ENCODE data around the gene PNPLA2. TPM values are rescaled to one million over a fixed set of nuclear protein-coding genes. Genes with fewer than 3 reads are reported as not detected.

The PNPLA2 gene
- total RNA-seq, 4 donors from 2014 or later, result 58.9 to 93.3 (median 91.7) TPM

GRCh38 chr11:856397-856796 is 37.7 kb downstream of the PNPLA2 start:
- Histone ChIP-seq H3K27me3 (no peaks in the 10 kb centered on the region), H3K9me3 (no peaks in the 10 kb centered on the region), H3K4me1 (peaks cover 0 to 5% of the 10 kb centered on the region in 2 donors), H3K27ac (no peak overlapping the region), H3K4me3 (no peak overlapping the region), H3K36me3 (no peaks in the 10 kb centered on the region)
- DNase-seq (no peak), ATAC-seq (no peak)
- in situ Hi-C loops (cut with MboI; ENCODE audit: low sequenced_read_pairs in 4 of 4) (no loop called here), intact Hi-C loops (cut with DNase I; ENCODE audit: low total_unique reads) (no loop called here)
- TF ChIP-seq CTCF (IDR thresholded peaks at IDR 0.05 in 4 of 5, conservative IDR thresholded peaks at IDR 0.05 in 1 of 5), result no peak
- TF ChIP-seq POLR2A (IDR thresholded peaks at IDR 0.05), result no peak

DNA sequence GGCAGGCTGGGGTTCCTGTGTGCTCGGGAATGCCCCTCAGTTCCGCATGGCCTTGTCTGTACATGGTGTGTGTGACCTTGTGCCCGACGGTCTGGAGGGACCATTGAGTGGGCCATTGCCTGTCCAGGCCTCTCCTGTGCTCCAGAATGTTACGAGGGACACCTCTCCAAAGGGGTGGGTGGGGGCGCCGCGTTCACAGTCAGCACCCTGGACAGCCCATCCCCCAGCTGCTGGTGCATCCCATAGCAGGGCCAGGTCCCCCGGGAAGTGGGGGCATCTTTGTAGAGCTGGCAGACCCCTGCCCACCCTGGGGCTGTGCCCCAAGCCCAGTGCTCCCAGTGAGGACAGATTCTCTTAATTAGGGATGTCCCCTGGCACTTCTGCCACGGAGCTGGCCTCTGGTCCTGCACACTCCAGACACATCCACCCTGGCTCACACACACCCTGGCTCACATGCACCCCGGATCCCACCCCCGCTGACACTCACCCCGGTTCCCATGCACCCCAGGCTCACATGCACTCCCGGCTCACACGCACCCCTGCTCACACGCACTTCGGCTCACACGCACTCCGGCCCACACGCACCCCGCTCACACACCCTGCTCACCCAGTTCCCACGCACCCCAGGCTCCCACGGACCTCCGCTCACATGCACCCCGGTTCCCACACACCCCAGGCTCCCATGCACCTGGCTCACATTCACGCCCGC is 39.5 kb downstream of the PNPLA2 start:
- in situ Hi-C loops (cut with MboI; ENCODE audit: low sequenced_read_pairs in 4 of 4), result no loop called here

DNA sequence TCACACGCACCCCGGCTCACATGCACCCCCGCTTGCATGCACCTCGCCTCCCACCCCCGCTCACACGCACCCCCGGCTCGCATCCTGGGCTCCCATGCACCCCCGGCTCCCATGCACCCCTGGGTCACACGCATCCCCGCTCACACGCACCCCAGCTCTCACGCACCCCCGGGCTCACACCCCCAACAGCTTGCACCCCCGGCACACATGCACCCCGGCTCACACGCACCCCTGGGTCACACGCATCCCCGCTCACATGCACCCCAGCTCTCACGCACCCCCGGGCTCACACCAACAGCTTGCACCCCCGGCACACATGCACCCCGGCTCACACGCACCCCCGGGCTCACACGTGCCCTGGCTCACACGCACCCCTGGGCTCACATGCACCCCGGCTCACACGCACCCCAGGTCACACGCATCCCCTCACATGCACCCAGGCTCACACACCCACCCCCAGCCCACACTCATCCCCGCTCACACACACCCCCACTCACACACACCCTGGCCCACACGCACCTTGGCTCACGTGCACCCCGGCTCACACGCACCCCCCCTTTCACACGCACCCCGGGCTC is 40.1 kb downstream of the PNPLA2 start:
- H3K27me3 ChIP-seq, result no peaks in the 10 kb centered on the region
- in situ Hi-C loops (cut with MboI; ENCODE audit: low sequenced_read_pairs in 4 of 4), result no loop called here
- intact Hi-C loops (cut with DNase I; ENCODE audit: low total_unique reads), result no loop called here
- no peak overlapping the region for H3K27ac ChIP-seq
- peaks cover 0 to 5% of the 10 kb centered on the region in 2 donors for H3K4me1 ChIP-seq
- DNase-seq, result no peak
- TF ChIP-seq CTCF (IDR thresholded peaks at IDR 0.05 in 4 of 5, conservative IDR thresholded peaks at IDR 0.05 in 1 of 5), result no peak
- no peak for TF ChIP-seq POLR2A (IDR thresholded peaks at IDR 0.05)
- no peak for ATAC-seq
- H3K4me3 ChIP-seq, result no peak overlapping the region
- peaks cover 0 to 1% of the 10 kb centered on the region in 2 donors for H3K36me3 ChIP-seq
- H3K9me3 ChIP-seq, result no peaks in the 10 kb centered on the region

More for the DNA sequence above, 39.5 kb downstream of the PNPLA2 start:
- DNase-seq, result no peak
- Histone ChIP-seq H3K9me3 (no peaks in the 10 kb centered on the region), H3K4me3 (no peak overlapping the region), H3K4me1 (peaks cover 0 to 5% of the 10 kb centered on the region in 2 donors), H3K36me3 (no peaks in the 10 kb centered on the region), H3K27me3 (no peaks in the 10 kb centered on the region), H3K27ac (no peak overlapping the region)
- intact Hi-C loops (cut with DNase I; ENCODE audit: low total_unique reads), result no loop called here
- TF ChIP-seq CTCF (IDR thresholded peaks at IDR 0.05 in 4 of 5, conservative IDR thresholded peaks at IDR 0.05 in 1 of 5) (no peak), POLR2A (IDR thresholded peaks at IDR 0.05) (no peak)
- ATAC-seq, result no peak

- H3K4me1 ChIP-seq, result peaks cover 0 to 5% of the 10 kb centered on the region in 2 donors
- no peaks in the 10 kb centered on the region for H3K27me3 ChIP-seq
- intact Hi-C loops (cut with DNase I; ENCODE audit: low total_unique reads) (no loop called here), in situ Hi-C loops (cut with MboI; ENCODE audit: low sequenced_read_pairs in 4 of 4) (no loop called here)
- no peak overlapping the region for H3K27ac ChIP-seq
- TF ChIP-seq CTCF (IDR thresholded peaks at IDR 0.05 in 4 of 5, conservative IDR thresholded peaks at IDR 0.05 in 1 of 5) (no peak), POLR2A (IDR thresholded peaks at IDR 0.05) (no peak)
- ATAC-seq (peak in 1 of 2 donors; percentile 10), DNase-seq (no peak)
- peaks cover 0 to 8% of the 10 kb centered on the region in 2 donors for H3K36me3 ChIP-seq
- no peak overlapping the region for H3K4me3 ChIP-seq
- H3K9me3 ChIP-seq, result no peaks in the 10 kb centered on the region
These were observed 40.8 kb downstream of the PNPLA2 start for GRCh38 chr11:859394-860131.

Measured in gastrocnemius medialis (tissue), 4 donors.